Activated CD4-positive, alpha-beta memory T cell treated with anti-CD3 and anti-CD28 coated beads, Interleukin-2, amount 10 ng/mL, durations not matched to agents 7 days and 5 days (primary cell): ENCODE measurements around the gene FARP1. TPM values are rescaled to one million over a fixed set of nuclear protein-coding genes. Genes with fewer than 3 reads are reported as not detected.
A peak's percentile ranks its signal among the peaks of the same experiment; 100 is the strongest.

Experiments
- CTCF ChIA-PET: fragments of 350-600 bp; sonication (Branson Sonifier 250); formaldehyde crosslinking; loops from one replicate; lab custom pipeline; 2021; ENCODE audit warnings: antibody characterized with exemption, inconsistent platforms; lab: Charles Lee
- POLR2A ChIA-PET: fragments of 350-600 bp; sonication (Branson Sonifier 250); formaldehyde crosslinking; loops from one replicate; lab custom pipeline; 2021; ENCODE audit warnings: antibody characterized with exemption; lab: Charles Lee
- DNase-seq: peaks from one replicate; pipeline ENCODE4 v3.0.0-alpha.2; 2020
- H3K27ac Mint-ChIP-seq: one replicate; pipeline ENCODE4 v1.8.0; 2021; ENCODE audit warnings: mild to moderate bottlenecking, mixed read lengths
- H3K27me3 Mint-ChIP-seq: one replicate; pipeline ENCODE4 v1.8.0; 2021; ENCODE audit warnings: mixed read lengths
- H3K36me3 Mint-ChIP-seq: one replicate; pipeline ENCODE4 v1.8.0; 2021; ENCODE audit warnings: low read depth, mixed read lengths
- H3K4me1 Mint-ChIP-seq: one replicate; pipeline ENCODE4 v1.8.0; 2021; ENCODE audit warnings: mixed read lengths
- H3K4me3 Mint-ChIP-seq: one replicate; pipeline ENCODE4 v1.8.0; 2021; ENCODE audit warnings: mild to moderate bottlenecking, mixed read lengths
- H3K9me3 Mint-ChIP-seq: one replicate; pipeline ENCODE4 v1.8.0; 2021; ENCODE audit warnings: mixed read lengths
- total RNA-seq, 2 experiments: library from RNA; stranded (reverse); gene quantifications; one replicate each; pipeline ENCODE4 v1.2.3, GENCODE V29; 2021

The FARP1 gene
- total RNA-seq, 2 experiments from 2014 or later = 0.50 to 0.75 TPM

GRCh38 chr13:98490866-98491265 is 348.0 kb downstream of the FARP1 start:
- H3K4me3 Mint-ChIP-seq = no peak overlapping the region
- peaks cover 64% of the 10 kb centered on the region for H3K4me1 Mint-ChIP-seq

GRCh38 chr13:98492335-98493041 is 349.6 kb downstream of the FARP1 start:
- H3K4me3 Mint-ChIP-seq = no peak overlapping the region
- no peak for DNase-seq
- H3K4me1 Mint-ChIP-seq = peaks cover 60% of the 10 kb centered on the region
- CTCF ChIA-PET = no interaction called here
- H3K36me3 Mint-ChIP-seq = peaks cover 45% of the 10 kb centered on the region
- POLR2A ChIA-PET = no interaction called here
- peak overlapping the region; percentile 4 for H3K27ac Mint-ChIP-seq
- no peaks in the 10 kb centered on the region for H3K9me3 Mint-ChIP-seq
- H3K27me3 Mint-ChIP-seq = no peaks in the 10 kb centered on the region

More at GRCh38 chr13:98490866-98491265, 348.0 kb downstream of the FARP1 start:
- peaks cover 33% of the 10 kb centered on the region for H3K36me3 Mint-ChIP-seq
- H3K27ac Mint-ChIP-seq = no peak overlapping the region
- H3K9me3 Mint-ChIP-seq = no peaks in the 10 kb centered on the region
- DNase-seq = no peak
- POLR2A ChIA-PET = no interaction called here
- no peaks in the 10 kb centered on the region for H3K27me3 Mint-ChIP-seq
- CTCF ChIA-PET = no interaction called here

GRCh38 chr13:98493042-98493712 is 350.3 kb downstream of the FARP1 start:
- Mint-ChIP-seq H3K4me1 (peaks cover 61% of the 10 kb centered on the region), H3K36me3 (peaks cover 50% of the 10 kb centered on the region), H3K9me3 (no peaks in the 10 kb centered on the region), H3K27ac (no peak overlapping the region), H3K4me3 (no peak overlapping the region), H3K27me3 (no peaks in the 10 kb centered on the region)
- DNase-seq = no peak
- POLR2A ChIA-PET = interaction anchor here (1.8 kb wide), 1 partner anchor 8 kb away, joined by 7 read pairs; no protein-coding TSS in a partner anchor
- CTCF ChIA-PET = interaction anchor here (1.3 kb wide), 1 partner anchor 11 kb away, joined by 3 read pairs; no protein-coding TSS in a partner anchor

- Mint-ChIP-seq H3K27me3 (no peaks in the 10 kb centered on the region), H3K36me3 (peaks cover 50% of the 10 kb centered on the region), H3K4me1 (peaks cover 49% of the 10 kb centered on the region), H3K9me3 (no peaks in the 10 kb centered on the region), H3K4me3 (no peak overlapping the region), H3K27ac (no peak overlapping the region)
- ChIA-PET CTCF (interaction anchor here (0.9 to 2.1 kb wide), 4 partner anchors 10 to 159 kb away, joined by 3 to 5 read pairs (median 4); no protein-coding TSS in a partner anchor), POLR2A (interaction anchor here (1.3 to 1.8 kb wide), 3 partner anchors 10 to 82 kb away, joined by 4 to 7 read pairs (median 7); partner anchors contain the start of gene STK24)
- DNase-seq = no peak
Measured at GRCh38 chr13:98494769-98495168, 351.9 kb downstream of the FARP1 start.

GRCh38 chr13:98495627-98496478 is 353.0 kb downstream of the FARP1 start:
- Mint-ChIP-seq H3K27ac (no peak overlapping the region), H3K4me1 (peaks cover 47% of the 10 kb centered on the region), H3K27me3 (no peaks in the 10 kb centered on the region), H3K36me3 (peaks cover 53% of the 10 kb centered on the region), H3K4me3 (no peak overlapping the region), H3K9me3 (no peaks in the 10 kb centered on the region)
- ChIA-PET POLR2A (no interaction called here), CTCF (interaction anchor here (1.3 to 2.1 kb wide), 2 partner anchors 12 to 158 kb away, joined by 4 to 5 read pairs; no protein-coding TSS in a partner anchor)
- no peak for DNase-seq

GRCh38 chr13:98496479-98496791 is 353.5 kb downstream of the FARP1 start:
- H3K4me3 Mint-ChIP-seq = no peak overlapping the region

GRCh38 chr13:98496966-98497365 is 354.1 kb downstream of the FARP1 start:
- H3K4me3 Mint-ChIP-seq = no peak overlapping the region

More at GRCh38 chr13:98496479-98496791, 353.5 kb downstream of the FARP1 start:
- ChIA-PET POLR2A (no interaction called here), CTCF (interaction anchor here (2.1 kb wide), 1 partner anchor 12 kb away, joined by 5 read pairs; no protein-coding TSS in a partner anchor)
- Mint-ChIP-seq H3K4me1 (peaks cover 45% of the 10 kb centered on the region), H3K36me3 (peaks cover 51% of the 10 kb centered on the region), H3K27ac (no peak overlapping the region), H3K9me3 (no peaks in the 10 kb centered on the region), H3K27me3 (no peaks in the 10 kb centered on the region)
- no peak for DNase-seq

GRCh38 chr13:98500963-98501421 is 358.1 kb downstream of the FARP1 start:
- ChIA-PET CTCF (interaction anchor here (1.3 kb wide), 1 partner anchor 16 kb away, joined by 3 read pairs; no protein-coding TSS in a partner anchor), POLR2A (no interaction called here)
- Mint-ChIP-seq H3K9me3 (no peaks in the 10 kb centered on the region), H3K36me3 (peaks cover 76% of the 10 kb centered on the region), H3K4me1 (peaks cover 66% of the 10 kb centered on the region), H3K27ac (no peak overlapping the region), H3K27me3 (no peaks in the 10 kb centered on the region), H3K4me3 (no peak overlapping the region)
- no peak for DNase-seq

More at GRCh38 chr13:98496966-98497365, 354.1 kb downstream of the FARP1 start:
- peaks cover 54% of the 10 kb centered on the region for H3K36me3 Mint-ChIP-seq
- POLR2A ChIA-PET = interaction anchor here (1.1 kb wide), 1 partner anchor 10 kb away, joined by 3 read pairs; no protein-coding TSS in a partner anchor
- H3K27me3 Mint-ChIP-seq = no peaks in the 10 kb centered on the region
- H3K4me1 Mint-ChIP-seq = peaks cover 46% of the 10 kb centered on the region
- no peak overlapping the region for H3K27ac Mint-ChIP-seq
- no peak for DNase-seq
- CTCF ChIA-PET = interaction anchor here (2.1 kb wide), 1 partner anchor 13 kb away, joined by 5 read pairs; no protein-coding TSS in a partner anchor
- no peaks in the 10 kb centered on the region for H3K9me3 Mint-ChIP-seq

GRCh38 chr13:98503175-98504028 is 360.5 kb downstream of the FARP1 start:
- no peak overlapping the region for H3K4me3 Mint-ChIP-seq
- POLR2A ChIA-PET = interaction anchor here (1.0 to 3.5 kb wide), 8 partner anchors 13 to 73 kb away, joined by 3 to 15 read pairs (median 3); partner anchors contain the start of gene STK24
- CTCF ChIA-PET = interaction anchor here (1.7 kb wide), 1 partner anchor 20 kb away, joined by 4 read pairs; no protein-coding TSS in a partner anchor
- H3K9me3 Mint-ChIP-seq = no peaks in the 10 kb centered on the region
- H3K27me3 Mint-ChIP-seq = no peaks in the 10 kb centered on the region
- H3K36me3 Mint-ChIP-seq = peaks cover 63% of the 10 kb centered on the region
- peak; percentile 12 for DNase-seq
- H3K27ac Mint-ChIP-seq = no peak overlapping the region
- peaks cover 64% of the 10 kb centered on the region for H3K4me1 Mint-ChIP-seq

- Mint-ChIP-seq H3K4me1 (peaks cover 69% of the 10 kb centered on the region), H3K27me3 (no peaks in the 10 kb centered on the region), H3K4me3 (no peak overlapping the region), H3K9me3 (no peaks in the 10 kb centered on the region), H3K27ac (no peak overlapping the region), H3K36me3 (peaks cover 63% of the 10 kb centered on the region)
- ChIA-PET CTCF (interaction anchor here (0.9 to 1.7 kb wide), 4 partner anchors 13 to 22 kb away, joined by 3 to 4 read pairs (median 4); no protein-coding TSS in a partner anchor), POLR2A (interaction anchor here (0.8 to 3.5 kb wide), 9 partner anchors 13 to 72 kb away, joined by 3 to 15 read pairs (median 3); partner anchors contain the start of gene STK24)
- DNase-seq = no peak
Measured at GRCh38 chr13:98504029-98504351, 361.1 kb downstream of the FARP1 start.

GRCh38 chr13:98504371-98504963 is 361.6 kb downstream of the FARP1 start:
- H3K4me3 Mint-ChIP-seq = no peak overlapping the region
- no peaks in the 10 kb centered on the region for H3K9me3 Mint-ChIP-seq
- DNase-seq = peak; percentile 52
- no peak overlapping the region for H3K27ac Mint-ChIP-seq
- peaks cover 74% of the 10 kb centered on the region for H3K4me1 Mint-ChIP-seq
- ChIA-PET CTCF (interaction anchor here (0.9 to 1.7 kb wide), 6 partner anchors 12 to 22 kb away, joined by 3 to 4 read pairs (median 4); no protein-coding TSS in a partner anchor), POLR2A (interaction anchor here (0.8 to 3.5 kb wide), 9 partner anchors 10 to 72 kb away, joined by 3 to 15 read pairs (median 3); partner anchors contain the start of gene STK24)
- peaks cover 63% of the 10 kb centered on the region for H3K36me3 Mint-ChIP-seq
- no peaks in the 10 kb centered on the region for H3K27me3 Mint-ChIP-seq
